A673 (cell line): ENCODE results near the gene LCN6. TPM values are rescaled to one million over a fixed set of nuclear protein-coding genes. Genes with fewer than 3 reads are reported as not detected.

Experiments
- BruUV-seq: library from RNA; stranded (reverse); fragments of 400-500 nt; replicated peaks from 2 replicates; lab custom pipeline; 2021; lab: Mats Ljungman, UMichigan
- CTCF ChIA-PET: fragments of 300-600 bp; sonication (Branson Sonifier 250); formaldehyde crosslinking; loops from one replicate; lab custom pipeline; 2022; ENCODE audit warnings: antibody characterized with exemption; lab: Charles Lee
- POLR2A ChIA-PET: fragments of 300-600 bp; sonication (Branson Sonifier 250); formaldehyde crosslinking; loops from one replicate; lab custom pipeline; 2022; ENCODE audit warnings: antibody characterized with exemption; ENCODE audit not compliant: low non-redundant PET; lab: Charles Lee
- DNase-seq: peaks from one replicate; pipeline ENCODE4 v3.0.0-alpha.2; 2015; ENCODE audit warnings: low spot score
- H3K27ac ChIP-seq: fragments of 200-600 bp; sonication (generic); 2 replicates; pipeline ENCODE4 v1.5.1; 2016; ENCODE audit warnings: mixed run types, low read depth, mild to moderate bottlenecking, mixed read lengths, antibody characterized with exemption, low read length; ENCODE audit not compliant: poor library complexity, severe bottlenecking
- H3K27me3 ChIP-seq: fragments of 200-600 bp; sonication (generic); replicated peaks from 2 replicates; pipeline ENCODE4 v1.6.1; 2017; ENCODE audit warnings: mixed run types, low read depth, mild to moderate bottlenecking, mixed read lengths, antibody characterized with exemption, low read length; ENCODE audit not compliant: insufficient read depth, poor library complexity
- H3K36me3 ChIP-seq: fragments of 200-600 bp; sonication (generic); 2 replicates; pipeline ENCODE4 v1.6.1; 2016; ENCODE audit warnings: mixed run types, mild to moderate bottlenecking, mixed read lengths, antibody characterized with exemption, low read length; ENCODE audit not compliant: insufficient read depth, poor library complexity, severe bottlenecking
- H3K4me1 ChIP-seq: fragments of 200-600 bp; sonication (generic); 2 replicates; pipeline ENCODE4 v1.6.1; 2017; ENCODE audit warnings: mixed run types, mild to moderate bottlenecking, mixed read lengths, antibody characterized with exemption, low read length; ENCODE audit not compliant: insufficient read depth, poor library complexity, severe bottlenecking
- H3K4me3 ChIP-seq: fragments of 200-600 bp; sonication (generic); 2 replicates; pipeline ENCODE4 v1.5.1; 2016; ENCODE audit warnings: low read depth, mixed run types, mild to moderate bottlenecking, mixed read lengths, low read length; ENCODE audit not compliant: poor library complexity, severe bottlenecking
- H3K9me3 ChIP-seq: fragments of 200-600 bp; sonication (generic); 2 replicates; pipeline ENCODE4 v1.6.1; 2016; ENCODE audit warnings: mixed run types, low read depth, mild to moderate bottlenecking, mixed read lengths, antibody characterized with exemption, low read length; ENCODE audit not compliant: poor library complexity, severe bottlenecking
- CTCF ChIP-seq: fragments of 300-800, 200-600 bp; sonication (generic); conservative IDR thresholded peaks from 2 replicates; pipeline ENCODE4 v1.5.1; 2017; ENCODE audit warnings: low read depth, mild to moderate bottlenecking, antibody characterized with exemption, low read length, moderate library complexity, mixed read lengths
- EZH2 ChIP-seq: fragments of 200-600 bp; sonication (generic); IDR thresholded peaks from 2 replicates; pipeline ENCODE4 v1.6.1; 2017; ENCODE audit warnings: borderline replicate concordance, low read depth, mild to moderate bottlenecking, mixed read lengths, antibody characterized with exemption, low read length; ENCODE audit not compliant: poor library complexity, severe bottlenecking
- intact Hi-C: fragments of 100-400 bp; cut with micrococcal nuclease; formaldehyde crosslinking; loops from one replicate; pipeline ENCODE4 v1.10.0; 2022; ENCODE audit not compliant: unreplicated experiment
- total RNA-seq: library from RNA; stranded (reverse); gene quantifications from 2 replicates; pipeline ENCODE4 v1.2.3, GENCODE V29; 2021

Gene LCN6
- total RNA-seq, 1 experiment from 2014 or later: not detected

GRCh38 chr9:136746155-136746490 is 2.2 kb downstream of the LCN6 start:
- no TSS peak for BruUV-seq
- ChIA-PET CTCF (no interaction called here), POLR2A (no interaction called here)
- intact Hi-C loops: no loop called here
- H3K4me1 ChIP-seq: peaks cover 10% of the 10 kb centered on the region
- H3K36me3 ChIP-seq: no peaks in the 10 kb centered on the region
- H3K4me3 ChIP-seq: no peak overlapping the region
- TF ChIP-seq EZH2: no peak
- no peak overlapping the region for H3K27ac ChIP-seq
- no peak for DNase-seq
- no peaks in the 10 kb centered on the region for H3K27me3 ChIP-seq
- peaks cover under 1% of the 10 kb centered on the region for H3K9me3 ChIP-seq

- Histone ChIP-seq H3K4me1 (peaks cover 13% of the 10 kb centered on the region), H3K27ac (no peak overlapping the region), H3K27me3 (no peaks in the 10 kb centered on the region), H3K4me3 (no peak overlapping the region), H3K36me3 (no peaks in the 10 kb centered on the region), H3K9me3 (no peaks in the 10 kb centered on the region)
- ChIA-PET CTCF (no interaction called here), POLR2A (no interaction called here)
- BruUV-seq: no TSS peak
- no peak for DNase-seq
- TF ChIP-seq CTCF (no peak), EZH2 (no peak)
- intact Hi-C loops: no loop called here
Measured at GRCh38 chr9:136745389-136746154, 2.8 kb downstream of the LCN6 start.

DNA sequence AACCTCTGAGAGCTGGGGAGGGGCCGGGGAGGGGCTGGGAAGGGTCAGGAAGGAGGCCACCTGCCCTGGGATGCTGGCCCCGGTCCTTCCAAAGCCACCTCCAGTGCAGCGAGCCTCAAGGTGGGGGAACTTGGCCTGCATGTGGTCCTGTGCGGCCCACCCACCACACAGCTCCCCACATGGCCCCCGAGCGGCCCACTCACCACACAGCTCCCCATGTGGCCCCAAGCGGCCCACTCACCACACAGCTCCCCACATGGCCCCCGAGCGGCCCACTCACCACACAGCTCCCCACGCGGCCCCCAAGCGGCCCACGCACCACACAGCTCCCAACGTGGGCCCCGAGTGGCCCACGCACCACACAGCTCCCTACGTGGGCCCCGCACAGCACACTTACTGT is 3.6 kb downstream of the LCN6 start:
- Histone ChIP-seq H3K4me3 (no peak overlapping the region), H3K36me3 (no peaks in the 10 kb centered on the region), H3K4me1 (peaks cover 13% of the 10 kb centered on the region), H3K27me3 (no peaks in the 10 kb centered on the region), H3K9me3 (no peaks in the 10 kb centered on the region), H3K27ac (no peak overlapping the region)
- ChIA-PET POLR2A (no interaction called here), CTCF (no interaction called here)
- DNase-seq: no peak
- no TSS peak for BruUV-seq
- no peak for TF ChIP-seq CTCF
- no peak for TF ChIP-seq EZH2
- intact Hi-C loops: no loop called here
